ENCODE measurements around the gene CPT1A.

Gene CPT1A

GRCh38 chr11:68798221-68798813 is 43.4 kb downstream of the CPT1A start:
- DNase-seq (ENCODE audit: low read depth), result no peak

DNA sequence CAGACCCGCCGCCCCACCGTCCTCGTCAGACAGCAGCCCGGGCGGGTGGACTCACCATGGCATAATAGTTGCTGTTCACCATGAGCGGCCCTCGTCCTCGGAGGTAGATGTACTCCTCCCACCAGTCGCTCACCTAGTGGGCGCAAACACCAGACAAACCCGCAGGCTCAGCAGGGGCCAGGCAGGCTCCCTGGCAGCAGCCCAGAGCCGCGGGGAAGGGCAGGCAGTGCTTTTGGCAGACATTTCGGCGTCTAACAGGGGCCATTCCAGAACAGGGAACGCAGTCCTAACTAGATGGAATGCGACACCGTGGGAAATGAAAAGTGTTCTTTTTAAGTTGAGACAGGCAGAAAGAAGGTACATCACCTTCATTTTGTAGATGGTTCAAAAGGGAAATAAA is 44.9 kb downstream of the CPT1A start:
- no peak for DNase-seq (ENCODE audit: low read depth)

DNA sequence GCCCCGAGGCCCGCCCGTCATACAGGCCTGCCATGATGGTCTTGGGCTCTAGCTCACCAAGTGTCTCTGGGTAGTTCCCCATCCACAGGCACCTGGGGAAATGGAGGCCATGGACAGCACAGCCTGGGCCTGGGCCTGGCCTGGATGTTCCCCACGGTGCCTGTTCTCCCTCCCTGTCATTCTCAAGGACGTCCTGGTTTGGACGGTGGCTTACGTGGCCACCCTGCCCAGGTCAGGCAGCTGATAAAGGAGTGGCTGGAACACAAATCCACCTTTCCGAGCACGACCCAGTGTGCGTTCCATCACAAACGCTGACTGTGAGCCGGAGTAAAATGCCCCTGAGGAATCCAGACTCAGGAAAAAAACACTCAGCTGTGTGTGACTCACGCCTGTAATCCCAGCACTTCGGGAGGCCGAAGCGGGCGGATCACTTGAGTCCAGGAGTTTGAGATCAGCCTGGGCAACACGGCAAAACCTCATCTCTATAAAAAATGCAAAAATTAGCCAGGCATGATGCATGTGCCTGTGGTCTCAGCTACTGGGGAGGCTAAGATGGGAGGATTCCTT is 49.2 kb downstream of the CPT1A start:
- DNase-seq (ENCODE audit: low read depth), result no peak

DNA sequence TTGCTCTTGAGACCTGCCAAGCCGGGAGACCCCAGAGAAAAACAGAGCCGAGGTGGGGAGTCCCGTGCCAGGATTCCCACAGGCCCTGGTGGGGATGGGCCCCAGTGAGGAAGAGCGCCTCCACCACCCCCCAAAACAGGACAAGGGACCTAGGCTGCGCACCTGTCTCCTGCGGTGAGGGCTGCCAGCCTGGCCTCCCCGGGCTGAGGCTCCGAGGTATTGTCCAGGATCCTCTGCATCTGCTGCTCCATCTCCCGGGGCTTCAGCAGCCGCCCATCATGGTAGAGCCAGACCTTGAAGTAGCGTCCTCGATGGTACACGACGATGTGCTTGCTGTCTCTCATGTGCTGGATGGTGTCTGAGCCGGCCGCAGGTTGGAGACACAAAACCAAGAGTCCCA is 57.1 kb downstream of the CPT1A start:
- no peak for DNase-seq (ENCODE audit: low read depth)

GRCh38 chr11:68783216-68783821 is 58.4 kb downstream of the CPT1A start:
- no peak for DNase-seq (ENCODE audit: low read depth)

GRCh38 chr11:68782711-68783110 is 59.0 kb downstream of the CPT1A start:
- DNase-seq (ENCODE audit: low read depth), result no peak

GRCh38 chr11:68780829-68781228 is 60.9 kb downstream of the CPT1A start:
- DNase-seq (ENCODE audit: low read depth), result no peak

DNA sequence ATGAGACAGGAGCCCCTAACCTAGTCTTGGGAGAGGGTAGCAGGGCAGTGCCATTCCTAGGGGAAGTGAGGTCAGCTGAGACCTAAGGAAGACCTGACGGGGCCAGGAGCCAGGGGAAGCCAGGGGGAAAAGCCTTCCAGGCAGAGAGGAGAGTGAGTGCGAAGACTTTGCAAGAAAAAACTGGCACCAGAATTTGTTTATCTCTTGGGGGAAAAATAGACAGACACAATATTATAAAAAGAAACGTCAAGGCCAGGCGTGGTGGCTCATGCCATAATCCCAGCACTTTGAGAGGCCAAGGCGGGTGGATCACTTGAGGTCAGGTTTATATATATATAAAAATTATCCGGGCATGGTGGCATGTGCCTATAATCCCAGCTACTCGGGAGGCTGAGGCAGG is 63.5 kb downstream of the CPT1A start:
- no peak for DNase-seq (ENCODE audit: low read depth)

GRCh38 chr11:68776442-68777235 is 65.1 kb downstream of the CPT1A start:
- DNase-seq (ENCODE audit: low read depth), result no peak

GRCh38 chr11:68775951-68776388 is 65.7 kb downstream of the CPT1A start:
- no peak for DNase-seq (ENCODE audit: low read depth)

DNA sequence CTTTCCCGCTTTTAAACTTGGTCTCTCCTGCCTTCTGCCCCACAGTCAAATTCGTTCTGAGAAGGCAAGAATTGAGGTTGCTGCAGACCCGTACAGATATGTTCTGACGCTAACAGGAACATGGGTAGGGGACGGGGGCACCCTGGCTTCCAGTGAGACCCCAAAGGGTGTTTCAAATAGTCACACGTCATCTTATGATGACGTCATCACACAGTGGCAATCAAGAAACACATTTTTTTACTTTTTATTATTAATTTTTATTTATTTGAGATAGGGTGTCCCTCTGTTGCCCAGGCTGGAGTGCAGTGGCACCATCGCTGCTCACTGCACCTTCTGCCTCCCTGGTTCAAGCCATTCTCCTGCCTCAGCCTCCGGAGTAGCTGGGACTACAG is 67.5 kb downstream of the CPT1A start:
- DNase-seq (ENCODE audit: low read depth), result no peak

DNA sequence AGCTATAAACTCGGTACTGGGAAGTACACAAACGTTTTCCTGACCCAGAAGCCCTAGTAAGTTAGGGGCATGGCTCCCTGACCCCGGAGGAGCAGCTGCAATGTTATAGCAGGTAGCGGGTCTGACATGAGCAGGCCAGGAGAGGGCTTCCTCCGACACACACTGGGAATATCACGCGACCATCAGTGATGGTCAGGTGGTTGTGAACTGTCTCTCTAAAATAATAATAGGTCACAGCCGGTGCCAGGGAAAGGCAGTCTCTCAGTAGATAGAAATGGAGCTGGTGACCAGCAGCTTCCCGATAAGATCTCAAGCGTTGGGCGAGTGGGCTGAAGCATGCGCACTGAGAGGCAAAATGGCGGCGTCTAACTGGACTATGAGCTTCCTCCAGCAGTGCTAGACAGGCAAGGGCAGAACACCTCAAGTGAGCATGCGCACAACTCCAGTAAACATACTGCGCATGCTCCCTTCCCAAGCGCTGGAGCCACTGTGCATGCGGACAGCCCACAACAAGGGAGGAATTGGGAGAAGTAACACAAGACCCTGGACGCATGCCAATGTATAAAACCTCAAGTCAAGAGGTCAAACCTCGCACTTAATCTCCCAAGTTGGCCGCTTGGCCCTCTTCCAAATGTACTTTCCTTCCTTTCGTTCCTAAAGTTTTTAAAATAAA is 68.1 kb downstream of the CPT1A start:
- no peak for DNase-seq (ENCODE audit: low read depth)

DNA sequence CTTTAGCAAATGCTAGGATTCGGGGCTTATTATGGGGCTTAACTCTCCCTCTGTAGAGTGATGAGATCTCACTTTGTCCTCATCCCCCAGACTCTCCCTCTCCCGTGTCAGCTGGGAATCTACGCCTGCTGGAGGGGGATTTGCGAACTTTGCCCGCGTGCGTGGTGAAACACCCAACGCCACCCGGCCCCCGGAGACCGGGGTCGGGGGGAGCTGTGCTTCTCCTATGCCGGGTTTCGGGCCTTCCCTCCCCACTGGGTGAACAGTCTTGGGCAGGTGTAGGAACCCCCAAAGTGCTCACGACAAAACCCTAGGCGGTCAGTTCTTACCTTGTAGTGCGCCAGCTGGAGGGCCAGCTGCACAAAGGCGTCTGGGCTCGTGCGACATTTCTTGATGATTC is 68.8 kb downstream of the CPT1A start:
- no peak for DNase-seq (ENCODE audit: low read depth)

- DNase-seq (ENCODE audit: low read depth), result no peak
Observed at GRCh38 chr11:68770781-68771180, 70.9 kb downstream of the CPT1A start.

DNA sequence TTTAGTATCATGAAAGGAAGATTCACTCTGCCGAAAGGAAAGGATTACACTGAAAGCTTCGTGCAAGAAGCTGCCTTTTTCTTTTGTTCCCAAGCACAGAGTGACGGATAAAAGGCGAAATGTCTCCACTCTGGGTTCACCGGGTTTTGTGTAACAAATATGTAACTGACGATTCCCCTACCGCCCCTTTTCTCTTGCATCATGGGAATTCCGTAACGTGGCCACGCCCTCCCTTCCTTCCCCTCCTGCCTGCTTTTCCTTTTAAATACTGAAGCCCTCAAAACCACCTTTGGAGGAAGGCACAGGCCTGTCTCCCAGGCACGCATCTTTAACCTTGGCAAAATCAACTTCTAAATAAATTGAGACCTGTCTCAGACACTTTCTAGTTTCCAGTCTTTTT is 74.0 kb downstream of the CPT1A start:
- DNase-seq (ENCODE audit: low read depth), result no peak

- DNase-seq (ENCODE audit: low read depth), result no peak
Observed at GRCh38 chr11:68766786-68767185, 74.9 kb downstream of the CPT1A start.

- DNase-seq (ENCODE audit: low read depth), result no peak
Observed at GRCh38 chr11:68764746-68765145, 77.0 kb downstream of the CPT1A start.

DNA sequence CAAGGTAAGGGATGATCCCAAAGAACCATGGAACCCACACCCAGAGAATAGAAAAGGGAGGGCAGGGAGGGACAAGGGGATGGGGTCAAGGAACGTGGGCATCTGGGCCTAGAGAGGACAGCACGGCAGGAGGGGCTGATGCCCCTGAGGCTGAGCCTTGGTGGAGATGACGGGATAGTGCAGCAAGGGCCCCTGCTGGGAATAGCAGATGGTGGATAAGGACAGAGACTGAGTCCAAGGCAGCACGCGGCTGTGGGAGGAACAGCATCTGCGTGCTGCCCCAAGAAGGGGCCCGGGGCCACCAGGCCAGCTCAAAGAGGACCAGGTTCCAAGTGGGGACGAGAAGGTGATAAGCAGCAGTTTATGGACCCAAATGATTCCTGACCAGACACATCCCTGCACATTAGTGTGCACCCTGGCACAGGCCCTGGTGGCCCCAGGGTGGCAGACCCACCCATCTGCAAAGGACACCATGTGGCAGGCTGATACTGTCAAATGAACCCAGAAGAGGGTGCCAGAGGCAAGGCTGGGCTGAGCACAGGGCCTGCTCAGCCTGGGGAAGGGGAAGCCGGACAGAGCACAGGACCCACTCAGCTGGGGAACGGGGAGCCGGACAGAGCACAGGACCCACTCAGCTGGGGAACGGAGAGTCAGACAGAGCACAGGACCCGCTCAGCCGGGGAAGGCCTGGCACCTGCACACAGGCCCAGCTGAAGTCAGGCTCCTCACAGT is 77.6 kb downstream of the CPT1A start:
- no peak for DNase-seq (ENCODE audit: low read depth)

- DNase-seq (ENCODE audit: low read depth), result no peak
Observed at GRCh38 chr11:68763181-68763721, 78.5 kb downstream of the CPT1A start.

GRCh38 chr11:68762481-68762880 is 79.2 kb downstream of the CPT1A start:
- no peak for DNase-seq (ENCODE audit: low read depth)

- no peak for DNase-seq (ENCODE audit: low read depth)
Observed at GRCh38 chr11:68761801-68762200, 79.9 kb downstream of the CPT1A start.

GRCh38 chr11:68759991-68760390 is 81.7 kb downstream of the CPT1A start:
- no peak for DNase-seq (ENCODE audit: low read depth)

Data from HS-27A (cell line).